Ishikawa (cell line): ENCODE data around the gene TCF4.

ENCODE experiments used
- CEBPB ChIP-seq: IDR thresholded peaks from 2 replicates; pipeline ENCODE4 v1.6.1; 2012
- CREB1 ChIP-seq: IDR thresholded peaks from 2 replicates; pipeline ENCODE4 v1.6.1; 2012; ENCODE audit warnings: low read depth
- EGR1 ChIP-seq: IDR thresholded peaks from 2 replicates; pipeline ENCODE4 v1.6.1; 2012
- EP300 ChIP-seq: IDR thresholded peaks from 2 replicates; pipeline ENCODE4 v1.6.1; 2012; ENCODE audit warnings: borderline replicate concordance
- FOXM1 ChIP-seq: IDR thresholded peaks from 2 replicates; pipeline ENCODE4 v1.6.1; 2012; ENCODE audit warnings: low read depth, borderline replicate concordance
- MAX ChIP-seq: IDR thresholded peaks from 2 replicates; pipeline ENCODE4 v1.6.1; 2012
- NFIC ChIP-seq: IDR thresholded peaks from 2 replicates; pipeline ENCODE4 v1.6.1; 2012
- RAD21 ChIP-seq: IDR thresholded peaks from 2 replicates; pipeline ENCODE4 v1.6.1; 2012; ENCODE audit warnings: low read depth
- REST ChIP-seq: IDR thresholded peaks from 2 replicates; pipeline ENCODE4 v1.6.1; 2012; ENCODE audit warnings: low read depth, mild to moderate bottlenecking
- TAF1 ChIP-seq: IDR thresholded peaks from 2 replicates; pipeline ENCODE4 v1.6.1; 2012; ENCODE audit warnings: low read depth, mild to moderate bottlenecking
- TCF12 ChIP-seq: IDR thresholded peaks from 2 replicates; pipeline ENCODE4 v1.6.1; 2012; ENCODE audit warnings: low read depth
- TEAD4 ChIP-seq: IDR thresholded peaks from 2 replicates; pipeline ENCODE4 v1.6.1; 2012
- YY1 ChIP-seq: IDR thresholded peaks from 2 replicates; pipeline ENCODE4 v1.6.1; 2012; ENCODE audit warnings: low read depth
- ZBTB7A ChIP-seq: IDR thresholded peaks from 2 replicates; pipeline ENCODE4 v1.6.1; 2012; ENCODE audit warnings: low read depth
- TF ChIP-seq, protein P1 (sequence below): IDR thresholded peaks from 2 replicates; pipeline ENCODE4 v1.6.1; 2012

TCF4 gene

DNA sequence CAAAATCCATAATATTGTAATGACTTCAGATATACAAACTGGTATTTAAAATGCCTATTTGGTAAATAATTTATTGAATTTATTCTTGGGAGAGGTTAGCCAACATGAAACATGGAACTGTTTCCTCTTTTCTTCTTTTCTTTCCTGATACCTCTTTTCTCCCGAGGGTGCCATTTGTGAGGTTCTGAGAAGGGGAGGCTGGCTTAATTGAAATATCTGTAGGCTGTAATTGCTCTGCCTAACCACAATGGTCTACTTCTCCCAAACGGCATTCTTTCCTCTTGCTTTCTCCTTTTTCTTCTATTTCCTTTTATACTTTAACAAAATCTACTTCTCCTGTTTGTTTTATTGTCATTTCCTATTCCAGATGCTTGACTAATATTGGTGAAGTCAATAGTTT lies 114.9 kb downstream of the TCF4 start:
- no peak for TF ChIP-seq CREB1
- TF ChIP-seq CEBPB: no peak
- no peak for TF ChIP-seq YY1
- TF ChIP-seq REST: no peak
- TF ChIP-seq EP300: no peak
- no peak for TF ChIP-seq ZBTB7A
- TF ChIP-seq MAX: no peak

DNA sequence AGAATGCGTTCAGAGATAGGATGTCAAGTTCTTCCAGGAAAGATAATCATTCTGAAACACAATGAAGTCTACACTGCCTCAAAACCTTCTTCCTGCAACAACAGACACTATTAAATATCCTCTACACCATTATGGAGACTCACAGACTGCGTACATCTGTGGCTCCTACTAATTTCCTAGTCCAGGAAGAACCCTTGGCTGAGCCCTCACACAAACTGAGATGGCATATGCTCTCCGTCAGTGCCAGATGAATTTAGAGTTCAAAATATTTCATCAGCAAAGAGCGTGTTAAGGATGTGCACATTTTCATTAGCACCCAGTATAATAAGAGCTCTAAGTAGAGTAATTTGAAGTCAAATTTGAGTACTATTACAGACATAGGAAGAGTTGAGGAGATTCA lies 117.2 kb downstream of the TCF4 start:
- no peak for TF ChIP-seq NFIC
- TF ChIP-seq FOXM1: no peak
- no peak for TF ChIP-seq YY1
- TF ChIP-seq TAF1: no peak
- no peak for TF ChIP-seq MAX
- TF ChIP-seq, protein P1, sequence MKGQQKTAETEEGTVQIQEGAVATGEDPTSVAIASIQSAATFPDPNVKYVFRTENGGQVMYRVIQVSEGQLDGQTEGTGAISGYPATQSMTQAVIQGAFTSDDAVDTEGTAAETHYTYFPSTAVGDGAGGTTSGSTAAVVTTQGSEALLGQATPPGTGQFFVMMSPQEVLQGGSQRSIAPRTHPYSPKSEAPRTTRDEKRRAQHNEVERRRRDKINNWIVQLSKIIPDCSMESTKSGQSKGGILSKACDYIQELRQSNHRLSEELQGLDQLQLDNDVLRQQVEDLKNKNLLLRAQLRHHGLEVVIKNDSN: no peak
- no peak for TF ChIP-seq ZBTB7A
- TF ChIP-seq TCF12: no peak
- no peak for TF ChIP-seq RAD21
- no peak for TF ChIP-seq EP300
- TF ChIP-seq EGR1: no peak

GRCh38 chr18:55466789-55467188 lies 121.2 kb downstream of the TCF4 start:
- TF ChIP-seq TEAD4 (no peak), CEBPB (no peak), TCF12 (no peak), RAD21 (no peak), EGR1 (no peak), EP300 (no peak), REST (no peak), MAX (no peak), CREB1 (no peak), FOXM1 (no peak), TAF1 (no peak), NFIC (no peak), ZBTB7A (no peak), YY1 (no peak)
- TF ChIP-seq, protein P1: no peak

DNA sequence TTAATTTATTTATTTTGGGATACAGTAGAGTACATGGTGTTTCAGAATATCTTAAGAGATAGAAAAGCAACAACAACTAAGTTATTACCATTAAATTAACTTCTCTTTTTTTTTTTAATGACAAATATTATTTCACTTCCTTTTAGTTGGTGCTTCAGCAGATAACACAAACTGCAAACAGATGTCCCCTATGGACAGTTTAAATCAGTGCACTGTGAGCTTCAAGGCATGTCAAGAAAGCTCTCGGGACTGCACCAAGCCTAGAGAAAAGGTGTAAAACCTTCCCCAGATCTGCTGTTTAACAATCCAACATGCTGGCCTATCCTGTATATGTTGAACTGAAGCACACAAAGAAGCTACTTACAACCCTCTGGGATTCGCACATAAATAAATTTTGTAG lies 122.7 kb downstream of the TCF4 start:
- TF ChIP-seq CREB1 (no peak), NFIC (no peak), REST (no peak), TCF12 (no peak), CEBPB (no peak), YY1 (no peak), ZBTB7A (no peak), TAF1 (no peak), RAD21 (no peak), FOXM1 (no peak), MAX (no peak), EP300 (no peak), TEAD4 (no peak), EGR1 (no peak)
- TF ChIP-seq, protein P1: no peak
